Testis (tissue), 2 donors: ENCODE measurements around the gene TCF4.

Experiments
- CTCF ChIP-seq, 3 experiments: fragments of 450-650 bp in 2 of 3; fragments of 200-600 bp in 1 of 3; sonication (generic) in 1 of 3; IDR thresholded peaks; one replicate each; pipeline ENCODE4 v1.5.1; 2016 to 2019; ENCODE audit warnings: antibody characterized with exemption in 3 of 3, mild to moderate bottlenecking in 2 of 3, moderate library complexity in 1 of 3
- POLR2A ChIP-seq: fragments of 450-650 bp; IDR thresholded peaks from one replicate; pipeline ENCODE4 v1.6.1; 2017; ENCODE audit warnings: antibody characterized with exemption, mild to moderate bottlenecking, moderate library complexity

- TF ChIP-seq CTCF (IDR thresholded peaks at IDR 0.05): no peak
- no peak for TF ChIP-seq POLR2A
These were observed 203.9 kb downstream of the TCF4 start for GRCh38 chr18:55384115-55384514.
